SW 1271 (cell line): Measurements from ENCODE around the gene RS1.

ENCODE experiments used
- DNase-seq, 2 experiments: peaks; one replicate each; lab custom pipeline; 2025; lab: John Stamatoyannopoulos, UW

RS1 gene

DNA sequence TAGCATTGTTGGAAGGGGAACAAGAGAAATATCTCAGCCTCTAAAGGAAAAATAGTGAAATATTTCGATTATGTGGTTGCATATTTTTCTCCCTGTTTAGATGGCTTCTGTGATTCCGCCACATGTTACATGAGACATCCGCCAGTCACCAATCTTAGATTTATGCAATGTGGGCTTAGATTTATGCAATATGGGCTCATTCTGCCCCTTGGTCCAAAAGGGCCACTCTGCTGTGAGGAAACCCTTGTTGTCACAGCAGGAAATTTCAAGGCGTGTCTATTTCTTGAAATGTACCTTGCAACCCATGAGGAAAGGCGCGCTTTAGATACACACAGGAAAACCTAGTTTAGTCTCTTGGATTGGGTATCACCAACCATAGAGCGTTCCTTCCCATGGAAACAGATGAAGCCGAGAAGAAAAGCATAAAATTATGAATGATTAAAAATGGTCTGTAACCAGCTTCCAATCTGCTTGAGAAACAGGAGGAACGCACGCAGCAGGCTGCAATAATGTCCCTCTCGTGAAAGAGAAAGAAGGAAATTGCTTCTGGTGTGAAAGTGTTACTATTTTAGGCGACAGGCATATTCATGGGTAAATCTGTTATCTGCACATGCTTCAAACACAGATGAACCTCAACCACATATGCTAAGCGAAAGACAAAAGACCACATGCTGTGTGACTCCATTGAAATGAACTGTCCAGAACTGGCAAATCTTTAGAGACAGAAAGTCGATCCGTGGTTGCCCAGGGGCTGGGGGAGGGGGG is 3.7 kb downstream of the RS1 start:
- no peak for DNase-seq

DNA sequence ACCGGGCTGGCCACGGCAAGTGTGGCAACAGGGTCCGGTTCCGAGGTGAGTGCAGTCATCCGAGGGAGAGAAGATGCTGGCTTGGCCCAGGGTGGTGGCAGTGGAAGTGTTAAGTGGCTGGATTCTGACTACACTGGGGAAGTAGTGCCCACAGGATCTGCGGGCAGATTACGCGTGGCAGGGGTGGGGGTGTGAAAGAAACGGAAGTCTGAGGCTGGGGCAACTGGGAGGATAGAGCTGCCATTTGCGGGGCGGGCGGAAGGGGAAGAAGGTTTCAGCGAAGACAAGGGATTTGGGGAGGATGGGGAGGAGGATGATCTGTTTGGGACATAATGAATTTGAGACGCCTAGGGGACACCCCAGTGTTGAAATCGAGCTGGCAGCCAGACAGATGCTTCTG is 5.3 kb downstream of the RS1 start:
- DNase-seq: no peak

DNA sequence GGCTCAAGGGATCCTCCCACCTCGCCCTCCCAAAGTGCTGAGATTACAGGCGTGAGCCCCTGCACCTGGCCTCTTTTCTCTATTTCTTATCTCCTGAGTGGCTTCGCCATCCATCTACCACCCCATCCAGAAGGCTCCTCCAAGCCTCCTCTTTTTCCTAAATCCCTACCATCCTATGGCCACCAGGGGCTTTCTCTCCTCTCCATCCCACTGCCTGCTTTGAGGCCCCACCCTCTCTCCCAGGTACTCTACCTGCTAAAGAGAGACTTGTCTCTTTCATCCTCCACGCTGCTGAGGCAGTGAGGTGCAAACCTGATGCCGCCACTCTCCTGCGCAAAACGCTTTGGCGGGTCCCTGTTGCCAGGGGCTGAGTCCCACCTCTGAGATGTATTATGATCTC is 7.0 kb downstream of the RS1 start:
- DNase-seq: no peak

DNA sequence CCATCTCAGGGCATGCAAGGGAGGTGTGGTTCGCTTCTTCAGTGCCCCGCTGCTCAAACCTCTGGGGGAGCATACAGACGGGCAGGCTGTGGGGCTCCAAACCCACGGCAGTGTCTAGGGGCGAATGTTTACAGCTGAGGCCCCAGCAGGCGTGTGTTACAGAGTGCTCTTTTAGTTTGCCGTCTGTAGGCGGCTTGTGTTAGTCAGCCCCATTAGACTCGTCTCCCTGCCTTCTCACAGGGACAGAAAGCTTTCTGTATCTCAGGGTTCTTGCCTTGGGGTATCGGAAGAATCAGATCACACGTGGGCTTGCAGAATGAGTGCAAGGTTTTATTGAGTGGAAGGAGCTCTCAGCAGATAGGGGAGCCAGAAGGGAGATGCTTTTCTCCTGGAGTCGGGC is 10.6 kb downstream of the RS1 start:
- no peak for DNase-seq

DNA sequence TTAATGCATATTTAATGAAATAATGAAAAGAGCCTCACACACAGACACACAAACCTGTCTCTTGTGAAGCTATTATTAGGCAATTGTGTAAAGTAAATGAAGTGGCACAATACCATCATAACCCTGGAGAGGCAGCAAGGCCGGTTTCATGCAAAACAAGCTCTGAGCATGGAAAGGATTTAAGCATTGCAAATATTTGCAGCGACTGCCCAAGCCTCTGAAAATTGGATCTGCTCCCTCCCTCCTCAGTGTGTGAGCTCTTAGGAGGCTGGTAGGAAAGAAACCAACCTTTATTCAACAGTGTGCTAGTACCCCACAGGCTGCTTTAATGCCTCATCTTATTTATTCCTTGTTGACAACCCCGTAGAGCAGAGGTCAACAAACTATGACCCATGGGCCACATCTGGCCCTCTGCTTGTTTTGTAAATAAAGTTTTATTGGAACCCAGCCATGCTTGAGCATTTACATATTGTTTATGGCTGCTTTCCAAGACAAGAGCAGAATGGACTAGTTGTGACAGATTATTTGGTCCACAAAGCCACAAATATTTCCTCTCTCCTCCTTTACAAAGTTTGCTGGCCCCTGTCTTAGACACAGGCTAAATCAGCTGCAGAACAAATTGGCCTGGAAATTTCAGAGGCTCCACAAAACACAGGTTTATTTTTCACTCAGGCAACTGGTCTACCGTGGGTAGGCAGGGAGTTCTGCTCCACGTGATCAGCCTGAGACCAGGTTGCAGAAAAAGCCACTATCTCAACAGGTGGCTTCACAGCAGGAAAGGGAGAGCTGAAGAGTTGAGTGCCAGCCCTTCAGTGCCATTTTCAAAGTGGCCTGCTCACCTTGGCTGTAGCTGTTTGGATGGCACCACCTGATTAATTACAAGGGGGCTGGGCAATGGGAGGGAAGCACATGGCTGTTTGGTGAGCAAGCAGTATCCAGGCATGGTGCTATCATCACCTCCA is 16.8 kb downstream of the RS1 start:
- DNase-seq: no peak

DNA sequence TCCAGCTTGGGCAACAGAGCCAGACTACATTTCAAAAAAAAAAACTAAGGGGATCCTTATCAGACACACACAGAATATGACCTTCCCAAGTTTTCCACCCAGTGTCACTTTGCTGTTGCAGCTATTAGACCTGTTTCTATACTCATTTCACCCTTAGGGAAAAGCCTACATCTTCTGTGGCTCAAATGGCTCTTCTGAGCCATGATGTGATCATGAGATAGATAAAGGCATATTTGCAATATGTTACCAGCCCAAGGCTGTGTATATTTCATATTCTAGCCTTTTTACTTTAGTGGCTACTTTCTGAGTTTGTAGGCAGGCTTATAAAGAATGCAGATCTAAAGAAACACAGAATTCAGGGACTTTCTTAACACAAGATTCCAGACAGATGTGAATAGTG is 19.3 kb downstream of the RS1 start:
- DNase-seq: no peak

DNA sequence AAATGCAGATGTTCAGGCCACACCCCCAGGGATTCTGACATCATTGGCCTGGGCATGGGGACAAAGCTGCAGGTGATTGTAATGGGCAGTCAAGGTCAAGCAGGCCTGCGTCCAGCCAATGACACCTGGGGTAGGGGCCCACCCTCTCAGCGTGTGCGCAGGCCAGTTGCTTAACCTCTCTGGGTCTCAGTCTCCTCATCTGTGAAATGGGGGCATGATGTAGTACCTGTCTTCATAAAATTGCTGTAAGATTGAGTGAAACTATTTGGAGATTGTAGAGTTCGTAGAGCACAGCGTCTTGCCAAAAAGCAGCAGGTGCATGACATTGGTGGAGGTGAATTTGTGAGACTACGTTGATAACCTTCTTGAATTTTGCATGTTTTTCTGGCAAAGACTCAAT is 21.2 kb downstream of the RS1 start:
- no peak for DNase-seq

DNA sequence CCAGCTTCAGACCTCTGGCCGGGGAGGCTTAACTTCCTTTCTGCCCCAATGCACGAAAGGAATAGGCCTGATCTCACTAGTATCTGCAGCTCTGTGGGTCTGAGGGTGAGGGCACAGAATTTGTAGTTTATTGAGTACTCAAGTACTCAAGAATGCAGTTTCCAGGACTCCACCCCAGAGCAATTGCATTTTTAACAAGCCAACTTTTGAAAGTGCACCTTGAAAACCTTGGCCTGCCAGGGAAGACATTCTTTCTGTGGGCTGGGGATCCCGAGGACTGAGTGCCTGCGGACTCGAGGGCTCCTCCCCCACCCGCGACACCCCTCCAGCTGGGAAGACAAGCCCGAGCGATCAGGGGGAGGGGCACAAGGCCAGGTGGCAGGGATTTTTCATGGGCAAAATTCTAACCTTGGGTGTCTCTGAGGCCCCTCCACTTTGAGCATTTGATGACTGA is 22.4 kb downstream of the RS1 start:
- DNase-seq: no peak

DNA sequence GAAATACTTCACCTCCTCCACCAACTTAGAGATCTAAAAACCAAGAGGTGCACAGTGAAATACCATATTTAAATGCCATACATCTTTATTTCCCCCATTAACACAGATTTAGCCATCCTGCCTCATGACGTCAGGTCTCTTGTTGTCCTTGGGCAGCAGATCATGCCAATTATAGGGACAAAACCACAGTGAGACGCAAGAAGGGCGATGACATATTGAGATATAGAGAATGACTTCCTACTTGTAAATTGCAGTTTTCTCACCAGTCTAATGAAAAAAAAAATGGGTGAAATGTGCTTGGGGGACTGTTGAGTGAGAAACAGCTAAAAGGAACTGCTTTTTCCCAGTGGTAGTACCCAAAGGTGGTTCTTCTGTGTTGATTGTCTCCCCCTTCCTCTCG is 24.3 kb downstream of the RS1 start:
- DNase-seq: no peak

DNA sequence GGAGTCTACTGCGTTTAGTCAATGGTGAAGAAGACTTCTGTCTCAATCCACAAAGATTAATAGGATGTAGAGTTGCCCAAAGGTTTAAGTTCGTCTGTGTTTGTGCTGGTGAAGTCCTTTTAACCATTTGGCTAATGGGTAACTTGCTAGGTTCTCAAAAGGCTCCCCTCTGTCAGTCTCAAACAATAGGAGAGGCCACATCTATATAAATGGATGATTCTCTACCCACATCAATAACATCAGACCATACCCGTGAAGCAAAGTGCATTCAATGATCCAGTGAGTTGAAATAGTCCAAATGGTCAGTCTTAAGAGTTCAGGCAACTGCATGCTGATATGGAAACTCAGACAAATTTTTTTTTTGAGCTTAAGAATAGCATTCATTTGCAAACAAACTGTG is 28.1 kb downstream of the RS1 start:
- DNase-seq: no peak

DNA sequence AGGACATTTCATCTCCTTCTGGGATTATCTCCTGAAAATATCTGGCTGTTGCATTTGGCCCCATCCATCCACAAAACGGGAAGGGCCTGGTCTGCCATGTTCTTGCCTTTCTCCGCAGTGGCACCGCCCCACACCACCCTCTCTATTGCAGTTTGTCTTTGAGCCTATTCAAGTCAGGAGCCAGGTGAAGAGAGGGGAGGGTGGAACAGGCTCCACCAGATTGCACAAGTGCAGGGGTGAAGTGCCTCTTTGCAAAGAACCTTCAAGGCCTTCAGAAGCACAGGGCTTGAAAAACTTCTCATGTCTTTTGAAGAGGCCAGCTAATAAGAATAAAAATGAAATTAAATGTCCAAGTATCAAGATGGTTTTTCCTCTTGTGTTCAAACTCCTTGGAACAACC is 28.7 kb downstream of the RS1 start:
- no peak for DNase-seq

DNA sequence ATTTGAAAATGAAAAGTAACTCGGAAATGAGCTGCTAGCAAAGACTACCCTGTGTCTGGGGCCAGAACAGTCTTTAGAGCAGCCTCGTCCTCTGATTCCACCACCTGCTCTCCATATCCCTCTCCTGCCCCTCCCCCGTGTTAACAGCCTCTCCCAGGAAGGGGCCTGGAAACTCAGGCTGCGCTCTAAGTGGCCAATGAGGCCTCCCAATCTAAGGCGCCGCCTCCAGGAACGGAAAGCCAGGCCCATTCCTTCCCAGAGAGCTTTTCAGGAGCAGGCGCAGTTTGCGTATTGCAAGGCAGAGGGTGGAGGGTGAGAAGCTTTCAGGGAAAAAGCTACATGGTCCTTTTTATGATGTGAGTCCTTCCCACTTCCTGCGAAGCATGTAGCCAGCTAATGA is 31.2 kb downstream of the RS1 start:
- no peak for DNase-seq

DNA sequence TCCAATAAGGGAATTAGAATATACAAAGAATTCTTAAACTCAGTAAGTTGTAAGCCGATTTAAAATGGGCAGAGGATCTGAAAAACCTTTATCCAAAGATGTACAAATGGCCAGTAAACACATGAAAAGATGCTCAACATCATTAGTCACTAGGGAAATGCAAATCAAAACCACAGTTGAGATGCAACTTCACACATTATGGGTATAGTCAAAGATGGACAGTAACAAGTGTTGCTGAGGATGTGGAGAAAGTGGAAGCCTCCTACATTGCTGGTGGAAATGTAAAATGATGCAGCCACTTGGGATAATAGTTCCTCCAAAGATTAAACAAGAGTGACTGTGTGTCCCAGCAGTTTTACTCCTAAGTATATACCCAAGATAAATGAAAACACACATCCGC is 32.6 kb downstream of the RS1 start:
- DNase-seq: no peak

DNA sequence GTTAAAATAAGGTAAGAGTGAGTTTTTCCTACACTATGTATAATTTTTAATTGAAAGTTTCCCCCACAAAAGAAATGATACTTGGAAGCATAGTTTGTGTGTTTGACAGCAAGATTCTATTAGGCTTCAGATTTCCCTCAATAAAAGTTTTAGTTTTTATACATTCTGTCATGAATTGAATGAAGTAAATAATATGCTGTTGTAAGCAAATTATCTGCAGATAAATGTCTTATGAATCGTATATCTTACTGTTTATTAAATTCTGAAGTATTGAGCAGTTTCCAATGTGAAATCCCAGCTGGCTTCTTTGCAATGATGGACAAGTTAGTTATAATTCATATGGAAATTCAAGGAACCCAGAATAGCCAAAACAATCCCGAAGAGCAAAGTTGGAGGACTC is 33.5 kb downstream of the RS1 start:
- DNase-seq: no peak

DNA sequence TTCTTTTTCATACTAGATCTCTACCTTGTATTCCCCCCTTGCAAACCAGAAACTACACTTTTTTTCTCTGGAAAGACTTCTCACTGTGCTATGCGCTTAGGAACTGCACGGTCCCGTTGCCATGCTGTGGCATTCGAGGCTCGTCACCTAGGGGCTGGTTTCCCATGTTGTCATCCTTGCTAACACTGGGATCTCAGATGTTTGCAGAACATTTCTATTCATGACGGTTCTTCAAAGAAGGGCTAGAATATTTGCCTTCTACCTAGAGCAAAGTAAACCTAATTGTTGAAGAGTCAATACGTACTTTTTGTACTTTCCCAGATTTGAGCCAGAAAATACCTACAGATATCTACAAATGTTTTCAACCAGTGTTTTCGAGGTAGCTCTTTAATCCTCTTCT is 41.0 kb downstream of the RS1 start:
- DNase-seq: no peak

DNA sequence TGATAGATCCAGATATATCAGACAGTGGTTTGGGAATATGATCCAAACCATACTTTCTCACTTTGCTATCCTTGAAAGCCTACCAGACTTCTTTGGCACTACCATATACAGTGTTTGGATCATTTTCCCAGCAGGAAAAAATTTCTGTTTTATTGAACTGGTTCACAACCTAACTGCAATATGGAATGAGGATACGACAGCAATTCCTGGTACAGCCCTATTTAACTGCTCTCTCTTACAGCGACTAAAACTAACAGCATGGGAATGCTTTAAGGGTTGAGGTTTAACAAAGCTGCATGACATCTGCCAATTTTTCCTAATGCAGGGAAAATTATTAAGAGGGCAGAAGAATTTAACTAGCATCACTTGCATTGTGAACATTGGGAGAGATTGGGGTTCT is 47.3 kb downstream of the RS1 start:
- DNase-seq: no peak

DNA sequence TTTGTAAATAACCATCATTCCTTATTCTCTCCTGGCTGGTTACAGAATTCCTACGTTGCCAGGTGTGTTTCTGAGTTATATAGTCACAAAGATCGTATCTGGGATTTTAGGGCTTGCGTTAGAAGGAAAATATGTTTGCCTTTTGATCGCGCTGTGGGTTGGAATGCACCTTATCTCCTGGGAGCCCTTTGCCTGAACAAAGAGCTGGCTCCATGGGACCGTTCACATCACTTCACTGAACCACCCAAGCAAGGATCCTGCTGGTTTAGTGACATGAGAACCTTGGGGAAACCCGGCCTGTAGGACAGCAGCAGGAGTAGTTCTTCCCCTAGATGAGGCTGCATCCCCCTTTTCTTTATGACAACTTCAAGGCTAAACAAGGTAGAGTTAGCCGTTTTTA is 51.6 kb downstream of the RS1 start:
- DNase-seq: no peak

DNA sequence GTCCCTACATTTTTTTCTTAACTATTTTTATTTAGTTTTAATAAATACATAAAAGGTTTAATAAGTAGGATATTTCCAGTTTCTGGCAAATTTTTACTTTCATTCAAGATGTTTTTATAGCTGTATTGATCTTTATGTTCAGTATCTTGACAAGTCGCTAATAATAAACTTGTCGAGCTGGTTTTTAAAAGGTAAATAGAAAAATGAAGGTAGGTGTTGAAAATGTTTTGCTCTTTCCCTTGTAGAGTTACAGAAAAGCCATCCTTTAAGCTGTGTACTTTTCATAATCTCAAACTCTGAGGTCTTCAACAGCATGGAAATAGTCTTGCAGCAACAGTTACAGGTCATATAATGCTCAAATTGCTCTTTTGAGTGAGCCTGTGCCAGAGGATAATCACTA is 52.6 kb downstream of the RS1 start:
- DNase-seq: no peak

DNA sequence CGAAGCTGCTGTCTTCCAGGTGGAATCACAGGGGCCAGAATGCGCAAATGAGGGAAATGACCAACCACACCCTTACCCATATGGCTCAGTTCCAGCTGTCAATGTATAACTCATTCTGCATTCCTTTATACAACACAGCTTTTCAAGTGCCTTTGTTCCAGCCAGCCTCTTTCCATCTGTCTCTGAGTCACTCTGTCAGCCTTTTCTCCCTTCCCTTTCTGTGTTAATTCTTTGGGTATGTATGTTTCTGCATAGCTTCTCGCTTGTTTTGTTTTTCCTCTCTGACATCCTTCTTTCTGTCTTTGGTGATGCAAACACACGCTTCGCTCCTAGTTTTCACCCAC is 54.5 kb downstream of the RS1 start:
- no peak for DNase-seq

DNA sequence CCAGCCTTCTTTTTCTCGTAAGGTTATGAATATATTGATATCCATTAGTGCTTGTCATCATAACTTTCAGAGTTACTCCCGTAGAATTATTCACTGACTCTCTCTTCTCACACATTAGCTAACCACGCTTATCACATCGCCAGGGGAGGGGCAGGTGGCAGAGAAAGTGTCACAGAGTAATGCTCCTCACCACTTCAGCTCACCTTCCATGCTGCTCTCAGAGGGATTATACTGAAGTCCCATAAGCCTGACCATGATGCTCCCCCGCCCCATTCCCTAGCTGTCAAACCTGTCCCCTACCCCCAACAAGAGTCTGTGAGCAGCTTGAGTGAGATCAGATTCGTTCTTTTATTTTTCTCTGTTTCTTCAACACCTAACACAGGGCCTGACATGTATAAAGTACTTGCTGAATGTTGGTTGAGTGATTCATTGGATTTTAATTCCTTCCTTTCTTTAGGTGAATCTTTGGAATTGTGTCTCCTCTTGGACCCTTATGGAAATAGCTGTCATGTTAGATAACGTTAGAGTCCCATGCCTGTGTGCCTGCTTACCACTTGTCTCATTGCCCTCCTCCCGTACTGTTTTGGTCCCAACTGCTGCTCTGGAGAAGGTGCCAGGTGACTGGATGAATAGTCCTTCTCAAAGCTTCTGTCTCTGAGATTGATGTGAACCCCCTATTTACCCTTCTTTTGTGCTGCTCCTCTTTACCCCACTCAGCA is 55.1 kb downstream of the RS1 start:
- no peak for DNase-seq

DNA sequence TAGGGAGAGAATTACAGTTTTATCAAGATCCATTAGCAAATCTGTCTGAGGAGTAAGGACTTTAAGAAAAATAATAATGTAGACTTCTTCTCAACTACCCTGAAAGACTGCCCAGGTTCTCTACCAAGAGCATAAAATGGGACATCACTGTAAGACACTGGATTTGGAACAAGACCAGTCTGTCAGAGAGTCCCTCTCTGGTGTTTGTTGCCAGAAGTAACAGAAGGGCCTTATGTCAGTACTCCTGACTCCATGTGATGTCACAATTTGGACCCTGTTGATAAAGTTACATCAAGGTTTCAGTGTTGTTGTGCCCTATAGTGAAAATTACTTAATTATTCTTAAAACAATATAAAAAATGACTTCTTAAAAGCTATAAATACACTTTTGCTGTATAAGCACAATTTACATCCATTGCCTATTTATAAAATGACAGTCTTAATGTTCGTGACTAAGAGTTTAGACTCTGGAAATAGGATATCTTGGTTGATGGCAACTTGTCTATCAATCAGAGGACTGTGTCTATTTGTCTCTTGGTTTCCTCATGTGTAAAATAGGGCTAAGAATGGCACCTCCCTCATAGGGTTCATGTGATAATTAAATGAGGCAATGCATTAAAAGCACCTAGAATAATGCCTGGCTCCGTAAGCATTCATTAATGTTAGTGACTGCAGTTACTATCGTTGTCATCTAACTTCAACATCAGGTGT is 57.8 kb downstream of the RS1 start:
- DNase-seq: no peak

DNA sequence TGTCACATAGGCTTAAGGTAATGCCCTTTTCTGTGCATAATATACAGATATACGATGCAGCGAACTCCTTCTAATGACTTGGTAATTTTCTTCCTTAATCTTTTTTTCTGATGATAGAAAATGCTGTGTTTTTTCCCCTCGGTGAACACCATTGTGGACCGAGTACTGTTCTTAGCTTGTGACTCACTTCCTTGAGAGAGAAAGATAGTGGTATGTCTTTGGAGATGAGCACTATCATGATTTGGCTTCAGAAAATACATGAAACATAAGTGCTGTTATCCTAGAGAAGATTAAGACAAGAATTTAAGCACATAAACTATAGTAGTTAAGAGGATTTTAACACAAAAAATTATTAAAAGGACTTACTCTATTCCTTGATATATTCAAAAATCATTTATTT is 63.9 kb downstream of the RS1 start:
- DNase-seq: no peak
